Stimulated activated CD8-positive, alpha-beta memory T cell treated with anti-CD3 and anti-CD28 coated beads, Interleukin-12 subunit alpha, Interleukin-12 subunit beta, amount 100 ng/mL, for 1 hour (primary cell): ENCODE data around the gene CWF19L1.
"Not testable (repeated sequence)": the region's sequence is repeated elsewhere in the genome, so short reads cannot be mapped to it uniquely, and the experiment has no call there.

Experiments used
- DNase-seq: peaks from one replicate; pipeline ENCODE4 v3.0.0-alpha.2; 2020; ENCODE audit warnings: low read depth

The CWF19L1 gene

DNA sequence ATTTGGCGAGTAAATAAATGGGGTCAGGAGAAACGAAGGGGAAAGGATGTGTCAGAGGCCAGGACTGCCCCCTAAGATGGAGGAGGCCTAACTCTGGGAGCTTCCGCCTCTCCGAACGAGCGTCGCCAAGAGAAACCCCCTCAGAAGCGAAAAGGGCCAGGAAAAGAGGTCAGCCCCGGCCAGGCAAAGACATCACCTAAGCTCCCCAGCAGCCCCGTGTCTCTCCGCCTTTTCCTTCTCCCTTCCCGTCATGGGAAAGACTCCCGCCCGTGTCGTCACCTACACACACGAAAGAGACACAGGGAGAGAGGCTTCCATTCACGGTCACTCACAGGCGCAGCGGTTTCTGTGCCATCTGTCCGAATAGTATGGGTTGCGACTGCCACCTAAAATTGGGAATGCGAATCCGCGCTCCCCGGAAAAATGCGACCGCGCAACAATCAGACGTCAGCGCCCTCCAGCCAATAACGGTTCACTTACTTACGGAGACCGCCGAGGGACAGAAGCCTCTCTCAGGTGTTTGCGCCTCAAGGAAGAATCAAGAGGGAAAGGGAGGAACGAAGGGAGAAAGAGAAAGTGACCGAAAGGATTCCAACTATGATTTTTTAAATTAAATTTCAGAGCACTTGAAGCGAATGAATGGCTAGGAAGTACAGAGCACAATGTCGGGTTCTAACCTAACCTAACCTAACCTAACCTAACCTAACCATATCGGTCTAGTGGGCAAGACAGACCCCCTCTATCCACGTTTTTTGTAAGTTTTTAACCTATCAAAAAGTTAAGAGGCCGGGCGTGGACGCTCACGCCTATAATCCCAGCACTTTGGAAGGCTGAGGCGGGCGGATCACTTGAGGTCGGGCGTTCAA lies at the start of gene CWF19L1:
TSS of gene CWF19L1 (minus strand) at position 400 of the 866 bp plus-strand sequence. CDS start at position 355, 45 bp downstream.
- peak; percentile 56 for DNase-seq

DNA sequence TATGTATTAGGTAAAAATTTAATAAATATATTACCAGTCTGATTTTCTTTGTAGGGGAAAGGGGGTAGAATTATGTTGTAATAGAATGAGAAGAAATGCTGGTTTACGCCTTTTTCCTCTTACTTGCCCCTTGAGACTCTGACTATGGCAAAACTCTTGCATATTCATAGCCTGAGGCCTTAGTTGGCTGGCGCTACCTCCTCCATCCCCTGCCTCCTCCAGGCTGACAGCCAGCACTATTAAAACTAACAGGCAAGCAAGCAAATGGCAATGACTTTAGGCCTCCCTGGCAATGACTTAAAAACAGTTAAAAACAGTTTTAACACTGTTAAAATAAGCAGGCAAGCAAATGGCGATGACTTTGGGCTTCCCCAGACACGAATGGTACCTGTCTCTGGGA lies 48.2 kb upstream of the CWF19L1 start:
- no peak for DNase-seq

DNA sequence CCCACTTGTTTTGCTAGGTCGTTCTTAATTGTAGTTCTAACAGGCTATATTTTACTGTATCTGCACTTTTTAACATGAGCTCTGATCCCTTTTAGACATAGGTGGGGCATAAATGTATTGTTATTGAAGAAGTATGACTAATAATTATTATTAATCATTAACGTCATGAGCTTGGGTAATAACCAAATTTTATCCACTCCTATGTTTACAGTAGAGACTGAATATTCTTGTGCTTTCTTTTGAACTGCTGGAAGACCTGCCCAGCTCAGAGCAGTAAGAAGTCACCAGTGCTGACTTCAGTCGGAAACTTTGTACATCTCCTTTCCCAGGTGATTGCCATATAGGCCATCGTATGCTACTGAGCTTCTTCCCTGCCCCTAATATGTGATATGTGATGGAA lies 43.9 kb upstream of the CWF19L1 start:
- DNase-seq, result no peak

DNA sequence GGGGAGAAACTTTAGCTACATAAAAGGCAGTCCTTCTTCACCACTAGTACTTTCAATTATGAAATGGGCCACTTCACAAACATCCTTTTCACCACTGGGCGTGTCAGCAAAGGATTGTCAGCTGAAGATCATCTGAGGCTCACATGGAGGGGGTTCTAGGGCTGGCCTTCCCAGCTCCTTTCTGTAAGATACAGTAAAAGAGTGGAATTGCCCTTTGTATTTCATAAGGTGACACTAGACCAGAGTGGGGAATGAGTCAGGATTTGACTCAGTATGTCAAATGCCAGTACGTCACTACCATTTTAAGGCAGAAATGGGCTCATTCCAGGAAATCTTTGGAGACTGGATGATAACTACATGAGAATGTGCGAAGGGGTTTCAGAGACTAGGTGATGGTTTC lies 40.2 kb upstream of the CWF19L1 start:
- no peak for DNase-seq

DNA sequence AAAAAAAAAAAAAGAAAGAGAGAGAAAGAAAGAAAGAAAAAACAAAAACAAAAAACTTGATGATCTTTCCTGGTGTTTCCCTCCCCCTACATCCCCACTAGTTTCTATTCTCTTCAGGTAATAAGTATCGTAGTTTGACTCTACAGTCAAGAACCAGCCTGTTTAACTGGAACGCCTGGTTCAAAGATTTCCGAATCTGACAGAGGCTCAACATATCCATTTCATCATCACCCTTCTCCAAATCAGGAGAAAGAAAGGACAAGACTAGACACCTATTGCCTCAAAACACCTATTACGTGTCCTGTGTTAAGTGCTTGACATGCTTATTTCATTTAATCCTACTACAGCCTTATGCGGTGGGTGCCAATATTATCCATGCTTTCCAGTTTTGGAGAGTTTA lies 39.4 kb upstream of the CWF19L1 start:
- DNase-seq, result no peak

- DNase-seq, result no peak
Measured at GRCh38 chr10:100304414-100304813, 37.0 kb upstream of the CWF19L1 start.

DNA sequence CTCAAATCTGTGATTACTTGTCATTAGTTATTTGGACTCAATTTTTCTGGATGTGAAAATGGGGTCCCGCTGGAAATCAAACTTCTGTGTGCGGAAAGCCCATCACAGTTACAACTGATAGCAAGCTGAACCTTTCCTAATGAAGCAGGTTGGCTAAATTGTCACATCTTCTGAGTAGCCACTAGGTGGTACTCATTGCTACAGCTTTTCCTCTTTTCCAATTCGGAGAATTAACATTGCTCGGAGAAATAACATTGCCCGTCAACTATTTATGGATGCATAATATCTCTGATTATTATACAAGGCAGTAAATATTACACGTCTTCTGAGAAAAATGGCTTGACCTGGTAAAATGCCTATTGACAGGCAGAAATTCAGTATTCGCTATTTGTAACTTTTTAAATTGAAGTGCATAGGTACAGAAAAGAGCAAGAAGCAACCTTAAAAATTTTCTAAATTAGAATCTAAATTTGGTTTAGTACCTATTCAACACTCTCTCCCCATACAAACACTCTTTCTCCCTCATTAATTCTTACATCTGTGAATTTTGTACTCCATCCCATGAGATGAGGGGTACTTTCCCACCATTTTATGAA lies 36.4 kb upstream of the CWF19L1 start:
- DNase-seq, result no peak

DNA sequence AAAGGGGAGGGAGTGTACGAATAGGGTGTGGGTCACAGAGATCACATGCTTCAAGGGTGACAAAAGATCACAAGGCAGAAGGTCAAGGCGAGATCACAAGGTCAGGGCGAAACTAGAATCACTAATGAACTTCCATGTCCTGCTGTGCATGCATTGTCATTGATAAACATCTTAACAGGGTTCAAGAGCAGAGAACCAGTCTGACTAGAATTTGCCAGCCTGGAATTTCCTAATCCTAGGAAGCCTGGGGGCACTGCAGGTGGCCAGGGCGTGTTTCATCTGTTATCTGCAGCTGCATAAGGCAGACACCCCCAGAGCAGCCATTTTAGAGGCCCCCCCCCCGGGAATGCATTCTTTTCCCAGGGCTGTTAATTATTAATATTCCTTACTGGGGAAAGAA lies 33.7 kb upstream of the CWF19L1 start:
- not testable (repeated sequence) for DNase-seq

DNA sequence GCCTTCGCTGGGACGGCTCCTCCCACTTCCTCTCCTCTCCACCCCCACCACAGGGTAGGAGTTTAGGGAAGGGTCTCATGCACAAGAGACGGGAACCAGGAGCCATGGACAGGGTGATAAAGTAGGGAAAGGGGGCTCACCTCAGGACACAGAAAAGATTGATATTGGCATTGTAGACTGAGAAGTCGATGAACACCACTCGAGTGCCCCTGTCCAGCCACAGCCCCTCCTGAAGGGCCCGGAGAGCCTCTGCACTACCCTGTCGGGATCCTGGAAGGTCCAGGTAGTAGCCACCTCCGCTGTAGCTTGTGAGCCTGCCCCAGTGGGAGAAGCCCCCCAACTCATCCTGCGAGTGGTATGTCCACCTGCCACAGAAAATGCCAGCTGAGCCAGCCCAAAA lies 29.8 kb upstream of the CWF19L1 start:
- DNase-seq, result no peak

DNA sequence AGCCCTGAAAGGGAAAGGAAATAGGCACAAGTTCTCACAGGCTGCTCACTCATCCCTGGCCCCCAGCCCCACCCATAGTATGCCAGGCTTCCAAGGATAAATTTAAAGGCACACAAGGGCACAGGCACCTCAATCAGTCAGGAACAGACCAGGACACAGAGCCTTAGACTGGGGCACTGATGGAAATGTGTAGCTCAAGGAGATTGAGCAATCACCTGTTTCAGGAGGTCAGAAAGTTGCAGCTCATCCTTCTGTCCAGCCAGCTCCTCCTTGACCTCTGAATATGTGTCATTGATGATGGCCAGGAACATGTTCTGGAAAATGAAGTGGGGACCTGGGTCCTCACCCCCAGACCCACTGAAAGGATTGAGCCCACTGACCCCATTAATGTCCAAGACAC lies 25.6 kb upstream of the CWF19L1 start:
- no peak for DNase-seq

- not testable (repeated sequence) for DNase-seq
Measured at GRCh38 chr10:100292300-100292699, 24.9 kb upstream of the CWF19L1 start.

DNA sequence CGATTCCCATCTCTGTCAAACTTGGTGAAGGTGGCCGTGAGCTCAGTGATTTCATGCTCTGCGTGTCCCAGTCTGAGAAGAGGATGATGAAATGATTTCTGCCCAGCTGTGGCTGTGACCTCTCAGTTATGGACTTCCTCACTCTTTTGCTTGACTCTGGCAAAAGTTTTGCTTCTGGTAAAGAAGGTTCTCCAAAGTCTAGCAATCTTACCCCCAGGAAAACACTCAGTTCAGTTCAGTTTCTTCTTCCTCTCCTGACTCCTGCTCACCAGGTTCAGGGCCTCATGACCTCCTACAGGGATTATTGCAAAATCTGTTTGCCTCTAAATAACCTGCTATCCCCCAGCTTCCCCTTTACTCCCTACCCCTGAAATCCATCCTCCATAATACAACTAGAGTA lies 23.9 kb upstream of the CWF19L1 start:
- no peak for DNase-seq

DNA sequence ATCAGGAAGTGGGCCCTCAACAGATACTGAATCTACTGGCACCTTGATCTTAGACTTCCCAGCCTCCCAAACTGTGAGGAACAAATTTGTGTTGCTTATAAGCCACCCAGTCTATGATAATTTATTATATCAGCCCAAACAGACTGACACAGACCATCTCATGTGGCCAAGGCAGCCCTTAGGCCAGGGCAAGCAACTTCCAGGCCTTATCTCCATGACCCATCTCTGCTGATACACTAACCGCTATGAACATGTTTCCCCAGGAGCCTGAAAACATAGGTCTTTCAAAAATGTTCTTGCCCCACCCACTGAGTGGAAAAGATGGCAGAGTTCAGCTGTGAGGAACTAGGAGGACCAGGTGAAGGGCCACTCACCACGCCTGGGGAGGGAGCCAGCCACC lies 22.2 kb upstream of the CWF19L1 start:
- DNase-seq, result no peak

- DNase-seq, result no peak
Measured at GRCh38 chr10:100288196-100288595, 20.8 kb upstream of the CWF19L1 start.

DNA sequence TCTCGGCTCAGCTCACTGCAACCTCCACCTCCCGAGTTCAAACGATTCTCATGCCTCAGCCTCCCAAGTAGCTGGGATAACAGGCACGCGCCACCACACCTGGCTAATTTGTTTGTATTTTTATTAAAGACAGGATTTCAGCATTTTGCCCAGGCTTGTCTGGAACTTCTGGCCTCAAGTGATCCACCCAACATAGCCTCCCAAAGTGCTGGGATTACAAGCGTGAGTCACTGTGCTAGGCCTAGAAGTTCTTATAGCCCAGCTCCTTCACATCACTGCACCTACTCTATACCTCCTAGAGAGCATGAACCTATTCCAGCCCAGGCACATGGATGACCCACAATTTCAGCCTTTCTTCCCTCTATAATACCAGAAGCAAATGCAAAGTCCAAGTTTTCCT lies 20.3 kb upstream of the CWF19L1 start:
- no peak for DNase-seq

GRCh38 chr10:100286051-100287033 lies 18.9 kb upstream of the CWF19L1 start, which contains the start of gene BLOC1S2:
Gene BLOC1S2, minus strand, starts transcription at chr10:100286680. Its CDS starts 21 bp downstream, at chr10:100286659.
- peak; percentile 74 for DNase-seq

- not testable (repeated sequence) for DNase-seq
Measured at GRCh38 chr10:100285326-100285725, 17.9 kb upstream of the CWF19L1 start.

DNA sequence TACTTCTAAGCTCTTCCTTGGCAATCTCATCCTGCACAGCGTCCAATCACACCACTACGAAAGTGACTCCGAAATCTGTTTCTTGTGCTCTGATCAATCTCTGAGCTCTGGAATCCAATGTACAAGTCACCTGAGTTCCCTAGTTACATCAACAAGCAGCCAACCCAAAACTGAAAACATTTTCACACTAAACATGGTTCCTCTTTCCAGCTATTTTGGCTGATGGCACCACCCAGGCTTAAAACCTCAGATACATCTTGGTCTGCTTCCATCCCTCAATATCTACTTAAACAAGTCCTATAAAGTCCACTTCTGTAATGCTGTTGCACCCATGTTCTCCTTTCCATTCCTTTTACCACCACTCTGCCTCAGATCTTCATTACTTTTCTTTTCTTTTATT lies 15.5 kb upstream of the CWF19L1 start:
- DNase-seq, result no peak

DNA sequence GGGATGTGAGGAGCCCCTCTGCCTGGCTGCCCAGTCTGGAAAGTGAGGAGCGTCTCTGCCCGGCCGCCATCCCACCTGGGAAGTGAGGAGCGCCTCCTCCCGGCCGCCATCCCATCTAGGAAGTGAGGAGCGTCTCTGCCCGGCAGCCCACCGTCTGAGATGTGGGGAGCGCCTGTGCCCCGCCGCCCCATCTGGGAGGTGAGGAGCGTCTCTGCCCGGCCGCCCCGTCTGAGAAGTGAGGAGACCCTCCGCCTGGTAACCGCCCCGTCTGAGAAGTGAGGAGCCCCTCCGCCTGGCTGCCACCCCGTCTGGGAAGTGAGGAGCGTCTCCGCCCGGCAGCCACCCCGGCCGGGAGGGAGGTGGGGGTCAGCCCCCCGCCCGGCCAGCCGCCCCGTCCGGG lies 9.5 kb upstream of the CWF19L1 start:
- DNase-seq, result not testable (repeated sequence)

- DNase-seq, result no peak
Measured at GRCh38 chr10:100265821-100266485, 1.5 kb downstream of the CWF19L1 start.

GRCh38 chr10:100254191-100254590 lies 13.2 kb downstream of the CWF19L1 start:
- DNase-seq, result no peak

DNA sequence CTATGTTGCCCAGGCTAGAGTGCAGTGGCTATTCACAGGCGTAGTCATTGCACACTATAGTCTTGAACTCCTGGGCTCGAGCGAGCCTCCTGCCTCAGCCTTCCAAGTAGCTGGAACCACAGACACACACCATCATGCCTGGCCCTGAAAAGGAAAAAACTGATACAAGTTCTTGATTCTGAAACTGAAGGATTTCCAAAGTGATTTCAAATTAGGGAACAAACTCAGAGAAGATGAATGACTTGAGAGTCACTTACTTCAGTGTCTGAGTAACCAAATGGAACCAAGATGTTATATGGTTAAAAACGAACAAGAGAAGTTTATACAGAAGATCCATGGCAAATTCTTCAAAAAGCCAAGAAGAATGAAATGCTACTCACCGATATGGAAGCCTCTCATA lies 14.4 kb downstream of the CWF19L1 start:
- no peak for DNase-seq
